IMR-90 (cell line): ENCODE measurements around the gene CASP6. TPM values are rescaled to one million over a fixed set of nuclear protein-coding genes. Genes with fewer than 3 reads are reported as not detected.

Source experiments
- ATAC-seq: fragments of 200-7000 bp; cut with Tn5 transposase; 2 replicates; pipeline ENCODE4 v1.9.1; 2020; ENCODE audit warnings: low read depth, mild to moderate bottlenecking, moderate library complexity
- BruUV-seq: library from RNA; stranded (reverse); fragments of 400-500 nt; replicated peaks from 2 replicates; lab custom pipeline; 2021; lab: Mats Ljungman, UMichigan
- CTCF ChIA-PET: fragments of 300-600 bp; formaldehyde crosslinking; extraction: SDS; loops from one replicate; lab custom pipeline; 2021; ENCODE audit warnings: antibody characterized with exemption; lab: Yijun Ruan, JAX
- POLR2A ChIA-PET: fragments of 300-600 bp; sonication (Branson Sonifier 250); formaldehyde crosslinking; loops from one replicate; lab custom pipeline; 2022; ENCODE audit warnings: antibody characterized with exemption; ENCODE audit not compliant: unreplicated experiment; lab: Charles Lee
- DNase-seq: peaks from one replicate; pipeline ENCODE4 v3.0.0; 2013
- H2AFZ ChIP-seq: replicated peaks from 2 replicates; pipeline ENCODE3; 2013; ENCODE audit warnings: low read length, mild to moderate bottlenecking; ENCODE audit not compliant: poor library complexity
- H2AK5ac ChIP-seq: 2 replicates; pipeline ENCODE4 v1.6.1; 2013; ENCODE audit warnings: low read depth, low read length, inconsistent platforms
- H2AK9ac ChIP-seq: replicated peaks from 2 replicates; pipeline ENCODE3; 2013; ENCODE audit warnings: mild to moderate bottlenecking, low read depth, low read length, moderate library complexity; ENCODE audit not compliant: poor library complexity
- H2BK120ac ChIP-seq: 2 replicates; pipeline ENCODE4 v1.6.1; 2013; ENCODE audit warnings: low read depth, low read length, inconsistent platforms
- H2BK15ac ChIP-seq: 3 replicates; pipeline ENCODE4 v1.6.1; 2013; ENCODE audit warnings: low read depth, low read length, inconsistent platforms
- H2BK20ac ChIP-seq: 2 replicates; pipeline ENCODE4 v1.6.1; 2013; ENCODE audit warnings: low read depth, mild to moderate bottlenecking, inconsistent platforms, low read length, moderate library complexity
- H2BK5ac ChIP-seq: 2 replicates; pipeline ENCODE4 v1.6.1; 2013; ENCODE audit warnings: mild to moderate bottlenecking, low read depth, low read length, inconsistent platforms; ENCODE audit not compliant: poor library complexity, severe bottlenecking
- H3K14ac ChIP-seq: replicated peaks from 2 replicates; pipeline ENCODE4 v1.6.1; 2013; ENCODE audit warnings: low read depth, low read length, inconsistent platforms
- H3K18ac ChIP-seq: 2 replicates; pipeline ENCODE4 v1.6.1; 2013; ENCODE audit warnings: low read depth, low read length, control low read depth
- H3K23ac ChIP-seq: 2 replicates; pipeline ENCODE4 v1.6.1; 2013; ENCODE audit warnings: low read depth, low read length, inconsistent platforms
- H3K27ac ChIP-seq: 2 replicates; pipeline ENCODE4 v1.5.1; 2013; ENCODE audit warnings: mild to moderate bottlenecking, control low read depth, low read length; ENCODE audit not compliant: insufficient read depth
- H3K27me3 ChIP-seq: 2 replicates; pipeline ENCODE4 v1.6.1; 2013; ENCODE audit warnings: low read length; ENCODE audit not compliant: control insufficient read depth, insufficient read depth
- H3K36me3 ChIP-seq: 2 replicates; pipeline ENCODE4 v1.6.1; 2013; ENCODE audit warnings: low read length, mixed read lengths; ENCODE audit not compliant: control insufficient read depth, insufficient read depth
- H3K4ac ChIP-seq: 2 replicates; pipeline ENCODE4 v1.6.1; 2013; ENCODE audit warnings: low read depth, low read length, inconsistent platforms
- H3K4me1 ChIP-seq: 2 replicates; pipeline ENCODE4 v1.6.1; 2013; ENCODE audit warnings: low read length, mixed read lengths; ENCODE audit not compliant: control insufficient read depth, insufficient read depth
- H3K4me2 ChIP-seq: 2 replicates; pipeline ENCODE4 v1.6.1; 2013; ENCODE audit warnings: low read depth, mild to moderate bottlenecking, control low read depth, low read length, moderate library complexity
- H3K4me3 ChIP-seq: 2 replicates; pipeline ENCODE4 v1.5.1; 2013; ENCODE audit warnings: low read depth, mild to moderate bottlenecking, control low read depth, low read length, moderate library complexity; ENCODE audit not compliant: insufficient read depth
- H3K56ac ChIP-seq: 2 replicates; pipeline ENCODE4 v1.6.1; 2013; ENCODE audit warnings: low read length, inconsistent platforms; ENCODE audit not compliant: insufficient read depth; ENCODE audit errors: extremely low read depth
- H3K79me1 ChIP-seq, 2 experiments: 2 replicates each; pipeline ENCODE4 v1.6.1; 2013; ENCODE audit warnings: low read length in 2 of 2, inconsistent platforms in 1 of 2, low read depth in 1 of 2
- H3K9ac ChIP-seq: 2 replicates; pipeline ENCODE4 v1.6.1; 2013; ENCODE audit warnings: low read depth, low read length, control low read depth
- H3K9me1 ChIP-seq: 2 replicates; pipeline ENCODE4 v1.6.1; 2013; ENCODE audit warnings: low read length, inconsistent platforms; ENCODE audit not compliant: insufficient read depth
- H3K9me3 ChIP-seq: 2 replicates; pipeline ENCODE4 v1.6.1; 2013; ENCODE audit warnings: low read length; ENCODE audit not compliant: control insufficient read depth, insufficient read depth
- H4K20me1 ChIP-seq: 2 replicates; pipeline ENCODE4 v1.6.1; 2013; ENCODE audit warnings: low read length, inconsistent platforms; ENCODE audit not compliant: insufficient read depth
- H4K5ac ChIP-seq: 2 replicates; pipeline ENCODE4 v1.6.1; 2013; ENCODE audit warnings: mild to moderate bottlenecking, low read depth, low read length, control low read depth
- H4K8ac ChIP-seq, 2 experiments: 2 replicates each; pipeline ENCODE4 v1.6.1; 2013; ENCODE audit warnings: low read depth in 2 of 2, low read length in 2 of 2, control low read depth in 1 of 2, inconsistent platforms in 1 of 2
- H4K91ac ChIP-seq: 2 replicates; pipeline ENCODE4 v1.6.1; 2013; ENCODE audit warnings: low read depth, low read length, inconsistent platforms; ENCODE audit not compliant: insufficient read depth
- BHLHE40 ChIP-seq: fragments of 150-350 bp; IDR thresholded peaks from 2 replicates; pipeline ENCODE4 v1.6.1; 2016; ENCODE audit warnings: mild to moderate bottlenecking, low read depth, low read length
- CTCF ChIP-seq: conservative IDR thresholded peaks from 2 replicates; pipeline ENCODE4 v1.5.1; 2012; ENCODE audit warnings: mild to moderate bottlenecking, low read depth, low read length, improper control_type of control experiment
- FOS ChIP-seq: fragments of 150-350 bp; IDR thresholded peaks from 2 replicates; pipeline ENCODE4 v1.6.1; 2016; ENCODE audit warnings: low read depth, low read length
- POLR2A ChIP-seq: IDR thresholded peaks from 2 replicates; pipeline ENCODE4 v1.6.1; 2012; ENCODE audit warnings: mild to moderate bottlenecking, low read depth, low read length
- SMC3 ChIP-seq: fragments of 150-350 bp; IDR thresholded peaks from 2 replicates; pipeline ENCODE4 v1.6.1; 2016; ENCODE audit warnings: low read depth, mild to moderate bottlenecking, antibody characterized with exemption, low read length, moderate library complexity
- WGBS, 2 experiments: methylation state at CpG; one replicate each; pipeline versions ENCODE4 v1.1.5 to v1.1.7; 2013; ENCODE audit warnings: missing lambda C conversion rate in 2 of 2; ENCODE audit not compliant: insufficient read length in 1 of 2; ENCODE audit errors: extremely low coverage in 2 of 2; 5-methylcytosine and 5-hydroxymethylcytosine counted together
- dilution Hi-C: fragments of 300-500 bp; cut with HindIII; formaldehyde crosslinking; loops from one replicate; pipeline ENCODE4 v1.14.3; 2018; ENCODE audit warnings: low sequenced_read_pairs; ENCODE audit not compliant: unreplicated experiment
- in situ Hi-C: fragments of 300-500 bp; cut with MboI; formaldehyde crosslinking; loops from 3 replicates; pipeline ENCODE4 v1.14.3; 2019; ENCODE audit warnings: low sequenced_read_pairs, inconsistent platforms, mixed read lengths
- intact Hi-C: fragments of 100-400 bp; cut with micrococcal nuclease; formaldehyde crosslinking; loops from 2 replicates; pipeline ENCODE4 v1.10.0; 2022
- polyA plus RNA-seq, 3 experiments: library from polyadenylated mRNA; depleted of rRNA; stranded (reverse); fragments of >200 nt; gene quantifications; 2 replicates each; pipeline ENCODE4 v1.2.3, GENCODE V29; 2012; ENCODE audit warnings: low replicate concordance in 1 of 3
- total RNA-seq: library from RNA; depleted of rRNA; stranded (reverse); fragments of >200 nt; gene quantifications from 2 replicates; pipeline ENCODE4 v1.2.3, GENCODE V29; 2012

The CASP6 gene
- total and polyA plus RNA-seq, 2 of the 4 experiments (the other 2 are of a cell fraction), result 25.0 to 44.1 TPM

GRCh38 chr4:109673303-109673702 is 29.9 kb downstream of the CASP6 start:
- H3K23ac ChIP-seq, result no peak overlapping the region
- in situ Hi-C loops (no loop called here), dilution Hi-C loops (no loop called here), intact Hi-C loops (no loop called here)
- H3K4me2 ChIP-seq, result no peak overlapping the region
- BruUV-seq, result no TSS peak
- H3K9me3 ChIP-seq, result no peaks in the 10 kb centered on the region
- H3K9ac ChIP-seq, result no peak overlapping the region
- H4K91ac ChIP-seq, result no peak overlapping the region
- H3K79me1 ChIP-seq, result no peaks in the 10 kb centered on the region
- ChIA-PET POLR2A (no interaction called here), CTCF (no interaction called here)
- H3K18ac ChIP-seq, result no peak overlapping the region
- H3K14ac ChIP-seq, result no peak overlapping the region
- no peak overlapping the region for H2AK5ac ChIP-seq
- no peak overlapping the region for H2BK5ac ChIP-seq
- no peak overlapping the region for H4K8ac ChIP-seq
- no peaks in the 10 kb centered on the region for H4K20me1 ChIP-seq
- no peaks in the 10 kb centered on the region for H3K9me1 ChIP-seq
- WGBS, 2 experiments, result no CpG with 5 or more reads among the region's 1 CpG
- H3K56ac ChIP-seq, result no peak overlapping the region
- H3K4me1 ChIP-seq, result no peaks in the 10 kb centered on the region
- TF ChIP-seq CTCF, result no peak
- no peak for TF ChIP-seq BHLHE40
- TF ChIP-seq POLR2A, result no peak
- TF ChIP-seq SMC3, result no peak
- TF ChIP-seq FOS, result no peak
- no peak for ATAC-seq
- no peak for DNase-seq
- no peak overlapping the region for H2BK120ac ChIP-seq
- no peaks in the 10 kb centered on the region for H3K27me3 ChIP-seq
- no peak overlapping the region for H3K27ac ChIP-seq
- H2AFZ ChIP-seq, result no peak overlapping the region
- no peak overlapping the region for H3K4me3 ChIP-seq
- no peak overlapping the region for H3K4ac ChIP-seq
- no peak overlapping the region for H2AK9ac ChIP-seq
- no peak overlapping the region for H2BK15ac ChIP-seq
- no peak overlapping the region for H2BK20ac ChIP-seq
- H4K5ac ChIP-seq, result no peak overlapping the region
- no peaks in the 10 kb centered on the region for H3K36me3 ChIP-seq
